Activated effector memory CD4-positive, alpha-beta T cell treated with anti-CD3 and anti-CD28 coated beads, Interleukin-2, amount 50 U/mL, for 16 hours (primary cell): ENCODE data around the gene LYPD5.
A peak's percentile ranks its signal among the peaks of the same experiment; 100 is the strongest.

ENCODE experiments used
- DNase-seq: peaks from one replicate; pipeline ENCODE4 v3.0.0-alpha.2; 2020

Gene LYPD5

GRCh38 chr19:43804432-43804831, 2.2 kb upstream of the LYPD5 start:
- no peak for DNase-seq

GRCh38 chr19:43799502-43800142, 2.6 kb downstream of the LYPD5 start:
- DNase-seq: no peak

DNA sequence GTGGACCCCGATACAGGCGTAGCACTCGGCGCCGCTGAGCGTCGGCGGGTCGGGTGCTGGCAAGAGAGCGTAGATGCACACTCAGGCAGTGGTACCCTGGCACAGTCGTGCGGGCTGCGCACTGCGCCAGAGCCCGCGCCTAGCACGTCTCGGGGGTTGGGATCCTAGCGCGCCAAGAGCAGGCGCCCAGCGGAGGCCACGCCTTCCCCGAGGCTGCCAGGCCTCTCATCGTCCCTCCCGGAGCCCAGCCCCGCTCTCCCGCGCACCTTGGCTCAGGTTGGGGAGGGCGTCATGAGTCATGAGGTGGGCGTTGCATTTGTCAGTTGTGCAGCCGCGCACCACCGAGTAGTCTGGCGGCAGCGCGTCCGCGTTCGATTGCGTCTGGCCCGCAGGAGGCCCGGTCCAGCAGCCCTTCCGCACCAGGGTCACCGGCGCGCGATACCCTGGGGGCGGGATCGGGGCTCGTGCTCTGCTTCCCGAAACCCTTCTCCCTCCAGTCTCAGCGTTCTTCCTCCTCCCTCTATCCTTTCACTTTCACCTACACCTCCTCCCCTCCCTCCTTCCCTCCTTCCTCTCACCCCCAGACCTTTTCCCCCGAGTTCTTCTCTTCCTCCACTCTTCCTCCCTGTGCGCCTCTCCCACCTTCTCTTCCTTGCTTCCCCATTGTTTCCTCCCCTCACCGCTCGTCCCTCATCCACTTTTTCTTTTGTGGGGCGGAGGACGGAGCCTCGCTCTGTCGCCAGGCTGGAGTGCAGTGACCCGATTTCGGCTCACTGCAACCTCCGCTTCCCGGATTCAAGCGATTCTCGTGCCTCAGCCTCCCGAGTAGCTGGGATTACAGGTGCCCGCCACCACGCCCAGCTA, 3.5 kb downstream of the LYPD5 start:
- DNase-seq: peak; percentile 89

DNA sequence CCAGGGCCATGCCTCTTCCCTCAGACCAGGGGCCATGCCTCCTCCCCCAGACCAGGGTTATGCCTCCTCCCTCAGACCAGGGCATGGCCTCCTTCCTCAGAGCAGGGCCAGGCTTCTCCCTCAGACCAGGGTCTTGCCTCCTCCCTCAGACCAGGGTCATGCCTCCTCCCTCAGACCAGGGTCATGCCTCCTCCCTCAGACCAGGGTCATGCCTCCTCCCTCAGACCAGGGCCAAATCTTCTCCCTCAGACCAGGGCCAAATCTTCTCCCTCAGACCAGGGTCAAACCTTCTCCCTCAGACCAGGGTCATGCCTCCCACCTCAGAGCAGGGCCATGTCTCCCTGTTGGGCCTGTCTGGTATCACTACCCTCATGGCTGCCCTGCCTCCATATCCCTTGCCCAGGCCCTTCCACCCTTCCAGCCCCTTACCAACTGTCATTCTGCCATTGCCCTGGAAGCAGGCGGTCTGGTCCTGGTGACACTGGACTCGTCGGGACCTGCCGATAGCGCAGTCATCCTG, 4.2 kb downstream of the LYPD5 start:
- DNase-seq: no peak

GRCh38 chr19:43797556-43797955, 4.7 kb downstream of the LYPD5 start:
- DNase-seq: no peak

DNA sequence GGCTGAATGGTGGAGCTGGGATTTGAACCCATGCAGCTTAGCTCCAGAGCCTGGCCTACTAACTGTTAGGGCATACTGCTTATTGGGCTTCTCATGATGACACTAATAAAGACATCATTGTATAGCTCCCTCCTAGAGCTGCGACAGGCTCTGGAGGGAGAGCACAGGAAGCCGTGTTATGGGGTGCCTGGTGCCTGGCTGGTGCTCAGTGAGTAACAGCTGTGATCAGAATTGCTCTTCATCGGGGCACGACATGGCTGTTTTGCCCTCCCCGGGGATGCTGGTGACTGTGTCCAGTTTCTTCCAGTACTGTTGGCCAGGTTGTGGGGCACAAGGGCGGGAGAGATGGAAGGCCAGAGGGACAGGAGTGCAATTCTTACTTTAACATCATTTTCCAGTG, 5.1 kb downstream of the LYPD5 start:
- no peak for DNase-seq

DNA sequence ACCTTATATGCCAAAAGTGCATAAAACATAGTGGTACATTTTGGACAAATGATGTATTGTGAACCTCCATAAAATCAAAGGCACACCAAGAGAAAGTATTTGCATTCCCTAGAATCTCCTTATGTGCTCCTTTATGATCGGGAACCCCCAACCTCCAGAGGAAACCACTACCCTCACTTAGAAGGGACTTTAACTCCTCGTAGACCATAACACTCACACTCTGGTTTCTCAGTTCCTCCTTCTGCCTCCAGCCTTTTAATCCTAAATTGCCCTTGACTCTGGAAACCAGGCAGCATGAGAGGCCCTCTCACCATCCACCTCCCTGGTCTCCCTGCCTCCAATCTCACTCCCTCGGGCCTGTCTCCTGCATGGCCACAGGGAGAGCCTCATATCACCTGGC, 11.7 kb downstream of the LYPD5 start:
- DNase-seq: no peak

- DNase-seq: no peak
Observed at GRCh38 chr19:43789029-43789428, 13.2 kb downstream of the LYPD5 start.

- DNase-seq: no peak
Observed at GRCh38 chr19:43786665-43787064, 15.6 kb downstream of the LYPD5 start.

- peak; percentile 78 for DNase-seq
Observed at GRCh38 chr19:43784981-43785808, 17.1 kb downstream of the LYPD5 start.

DNA sequence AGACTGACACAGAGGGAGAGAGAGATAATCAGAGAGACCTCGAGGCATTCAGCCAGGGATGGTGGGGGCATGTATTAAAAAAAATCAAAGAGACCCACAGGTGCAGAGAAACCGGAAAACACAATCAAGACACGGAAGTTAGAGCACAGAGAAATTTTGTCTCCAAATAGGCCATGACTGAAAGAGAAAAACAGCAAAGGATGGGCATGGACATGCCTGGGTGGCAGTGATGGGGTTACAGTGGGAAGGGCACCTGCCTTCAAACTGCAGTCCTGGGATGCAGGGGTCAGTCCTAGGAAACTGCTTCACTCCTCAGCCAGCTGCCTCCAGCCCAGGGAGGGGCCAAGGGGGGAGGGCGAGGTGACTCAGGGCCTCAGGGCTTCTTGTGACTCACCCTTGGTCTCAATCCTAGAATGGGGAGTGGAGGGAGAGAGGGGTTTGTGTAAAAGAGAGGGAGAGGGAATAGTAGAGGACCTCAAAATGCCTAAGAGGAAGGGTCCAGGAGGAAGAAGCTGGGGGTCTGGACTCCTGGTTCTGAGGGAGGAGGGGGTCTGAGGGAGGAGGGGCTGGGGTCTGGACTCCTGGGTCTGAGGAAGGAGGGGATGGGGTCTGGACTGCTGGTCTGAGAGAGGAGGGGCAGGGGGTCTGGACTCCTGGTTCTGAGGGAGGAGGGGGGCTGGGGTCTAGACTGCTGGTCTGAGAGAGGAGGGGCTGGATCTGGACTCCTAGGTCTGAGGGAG, 17.8 kb downstream of the LYPD5 start:
- DNase-seq: peak; percentile 89

DNA sequence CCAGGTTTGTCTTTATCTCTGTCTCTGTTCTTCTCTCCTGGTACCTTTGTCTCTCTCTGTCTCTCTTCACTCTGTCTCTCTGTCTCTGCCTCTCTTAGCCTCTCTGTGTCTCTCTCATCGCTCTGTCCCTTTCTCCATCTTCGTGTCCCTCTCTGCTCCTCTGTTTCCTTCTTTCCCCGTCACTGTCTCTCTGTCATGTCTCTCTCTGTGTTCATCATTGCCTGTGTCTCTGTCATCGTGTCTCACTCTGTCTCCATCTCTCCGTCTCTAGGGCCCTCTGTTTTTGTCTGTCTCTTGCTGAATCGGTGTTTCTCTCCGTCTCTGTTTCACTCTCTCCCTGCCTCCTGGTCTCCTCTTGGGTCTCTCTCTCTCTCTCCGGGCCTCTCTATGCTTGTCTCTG, 18.6 kb downstream of the LYPD5 start:
- DNase-seq: no peak

- no peak for DNase-seq
Observed at GRCh38 chr19:43782689-43783231, 19.5 kb downstream of the LYPD5 start.

DNA sequence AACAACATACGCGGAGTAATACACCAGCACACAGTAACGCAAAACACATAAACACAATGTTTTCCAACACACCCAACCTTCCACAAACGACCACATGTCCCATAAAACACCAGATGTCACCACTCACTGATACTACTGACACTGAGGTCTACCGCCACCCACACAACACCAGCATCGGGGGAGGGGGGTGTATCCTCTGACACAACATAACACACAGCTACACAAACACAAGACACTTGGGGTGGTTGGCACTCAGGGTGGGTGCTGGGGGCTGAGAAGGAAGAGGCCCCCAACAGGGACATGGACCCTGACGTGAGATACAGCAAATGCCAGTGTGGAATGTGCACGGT, 20.0 kb downstream of the LYPD5 start:
- DNase-seq: no peak

GRCh38 chr19:43781630-43782310, 20.5 kb downstream of the LYPD5 start:
- no peak for DNase-seq

GRCh38 chr19:43780706-43781525, 21.3 kb downstream of the LYPD5 start, which contains the start of gene KCNN4:
Gene KCNN4, minus strand, starts transcription at chr19:43780973. Its CDS starts 112 bp downstream, at chr19:43780861.
- DNase-seq: peak; percentile 90

DNA sequence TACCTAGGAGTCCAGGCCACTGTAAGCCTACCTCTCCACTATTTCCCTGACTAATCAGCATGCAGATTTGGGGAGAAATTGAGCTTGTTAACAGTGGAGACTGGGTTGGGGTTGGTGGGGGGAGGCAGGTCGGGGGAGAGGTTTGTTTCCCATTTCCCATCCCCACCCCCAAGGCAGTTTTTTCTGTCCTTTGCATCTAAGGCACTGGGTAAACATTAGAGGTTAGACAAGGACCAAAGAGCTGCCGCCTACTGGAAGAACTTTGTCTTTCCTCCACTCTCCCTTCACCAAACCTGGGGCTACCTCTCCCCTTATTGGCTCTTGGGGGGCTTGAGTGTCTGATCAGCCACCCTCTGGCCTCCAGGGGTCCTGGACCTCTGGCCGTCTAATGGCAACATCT, 22.4 kb downstream of the LYPD5 start:
- DNase-seq: no peak

GRCh38 chr19:43779147-43779819, 23.0 kb downstream of the LYPD5 start:
- DNase-seq: no peak

GRCh38 chr19:43778651-43779050, 23.6 kb downstream of the LYPD5 start:
- DNase-seq: no peak

DNA sequence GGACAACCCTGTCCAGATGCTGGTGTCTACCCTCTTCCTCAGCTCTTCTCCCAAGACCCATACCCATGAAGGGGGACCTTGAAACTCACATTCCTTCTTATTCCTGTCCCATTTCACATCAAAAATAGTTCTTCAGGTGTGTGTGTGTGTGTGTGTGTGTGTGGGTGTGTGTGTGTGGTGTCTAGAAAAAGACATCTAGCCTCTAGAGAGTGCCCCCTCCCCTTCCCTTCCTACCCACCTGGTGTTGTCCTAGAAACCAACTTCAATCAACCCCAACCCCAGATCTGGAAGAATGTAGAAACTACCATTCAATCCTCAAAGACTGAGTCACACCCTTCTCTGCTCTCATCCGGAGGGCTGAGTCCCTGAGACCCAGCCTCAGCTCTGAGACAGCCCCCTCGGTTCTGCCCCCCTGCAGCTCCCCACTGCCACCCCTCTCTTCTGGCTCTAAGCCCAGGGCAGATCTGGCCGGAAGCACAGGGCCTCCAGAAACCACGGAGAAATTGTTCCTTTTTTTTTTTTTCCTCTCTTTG, 25.0 kb downstream of the LYPD5 start:
- peak; percentile 74 for DNase-seq
